NB4 (cell line): ENCODE data around the gene STX16.
A peak's percentile ranks its signal among the peaks of the same experiment; 100 is the strongest.

Source experiments
- DNase-seq: peaks from one replicate; pipeline ENCODE4 v3.0.0; 2010; ENCODE audit warnings: low read depth
- H3K4me3 ChIP-seq: one replicate; pipeline ENCODE4 v1.5.1; 2011; ENCODE audit warnings: mild to moderate bottlenecking, low read depth, low read length, moderate library complexity
- MYC ChIP-seq: IDR thresholded peaks from 2 replicates; pipeline ENCODE4 v1.6.1; 2011; ENCODE audit warnings: low read depth, low read length
- POLR2A ChIP-seq: IDR thresholded peaks from 2 replicates; pipeline ENCODE4 v1.6.1; 2011; ENCODE audit warnings: mild to moderate bottlenecking; ENCODE audit not compliant: insufficient read length; ENCODE audit errors: extremely low read depth
- TF ChIP-seq, protein P1 (sequence below): IDR thresholded peaks from 2 replicates; pipeline ENCODE4 v1.6.1; 2011; ENCODE audit warnings: low read depth, low read length
- TF ChIP-seq, protein P2 (sequence below): IDR thresholded peaks from one replicate; pipeline ENCODE4 v1.5.1; 2012; ENCODE audit warnings: low read depth, low read length

Gene STX16

DNA sequence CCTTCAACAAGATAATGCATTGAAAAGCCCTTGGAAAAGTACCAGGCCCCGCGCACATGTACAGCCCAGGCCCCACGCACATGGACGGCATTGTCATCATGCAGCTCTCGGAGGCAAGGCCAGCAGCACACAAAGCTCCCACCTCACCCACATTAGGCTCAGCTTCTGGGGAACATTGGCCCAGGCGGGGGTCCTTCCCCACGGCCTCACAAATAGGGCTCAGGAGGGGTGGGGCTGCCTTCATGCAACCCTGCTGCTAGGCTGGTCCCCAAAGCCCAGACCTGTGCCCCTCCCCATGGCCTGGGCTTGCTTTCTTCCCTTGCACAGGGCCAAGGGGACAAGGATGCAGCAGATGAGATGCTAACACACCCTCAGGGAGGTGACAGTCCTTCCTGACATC, 68.2 kb downstream of the STX16 start:
- no peak overlapping the region for H3K4me3 ChIP-seq
- peak; percentile 0 for DNase-seq
- TF ChIP-seq POLR2A (no peak), MYC (no peak)
- TF ChIP-seq, protein P1, sequence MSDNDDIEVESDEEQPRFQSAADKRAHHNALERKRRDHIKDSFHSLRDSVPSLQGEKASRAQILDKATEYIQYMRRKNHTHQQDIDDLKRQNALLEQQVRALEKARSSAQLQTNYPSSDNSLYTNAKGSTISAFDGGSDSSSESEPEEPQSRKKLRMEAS = no peak
- TF ChIP-seq, protein P2, sequence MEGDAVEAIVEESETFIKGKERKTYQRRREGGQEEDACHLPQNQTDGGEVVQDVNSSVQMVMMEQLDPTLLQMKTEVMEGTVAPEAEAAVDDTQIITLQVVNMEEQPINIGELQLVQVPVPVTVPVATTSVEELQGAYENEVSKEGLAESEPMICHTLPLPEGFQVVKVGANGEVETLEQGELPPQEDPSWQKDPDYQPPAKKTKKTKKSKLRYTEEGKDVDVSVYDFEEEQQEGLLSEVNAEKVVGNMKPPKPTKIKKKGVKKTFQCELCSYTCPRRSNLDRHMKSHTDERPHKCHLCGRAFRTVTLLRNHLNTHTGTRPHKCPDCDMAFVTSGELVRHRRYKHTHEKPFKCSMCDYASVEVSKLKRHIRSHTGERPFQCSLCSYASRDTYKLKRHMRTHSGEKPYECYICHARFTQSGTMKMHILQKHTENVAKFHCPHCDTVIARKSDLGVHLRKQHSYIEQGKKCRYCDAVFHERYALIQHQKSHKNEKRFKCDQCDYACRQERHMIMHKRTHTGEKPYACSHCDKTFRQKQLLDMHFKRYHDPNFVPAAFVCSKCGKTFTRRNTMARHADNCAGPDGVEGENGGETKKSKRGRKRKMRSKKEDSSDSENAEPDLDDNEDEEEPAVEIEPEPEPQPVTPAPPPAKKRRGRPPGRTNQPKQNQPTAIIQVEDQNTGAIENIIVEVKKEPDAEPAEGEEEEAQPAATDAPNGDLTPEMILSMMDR = no peak

DNA sequence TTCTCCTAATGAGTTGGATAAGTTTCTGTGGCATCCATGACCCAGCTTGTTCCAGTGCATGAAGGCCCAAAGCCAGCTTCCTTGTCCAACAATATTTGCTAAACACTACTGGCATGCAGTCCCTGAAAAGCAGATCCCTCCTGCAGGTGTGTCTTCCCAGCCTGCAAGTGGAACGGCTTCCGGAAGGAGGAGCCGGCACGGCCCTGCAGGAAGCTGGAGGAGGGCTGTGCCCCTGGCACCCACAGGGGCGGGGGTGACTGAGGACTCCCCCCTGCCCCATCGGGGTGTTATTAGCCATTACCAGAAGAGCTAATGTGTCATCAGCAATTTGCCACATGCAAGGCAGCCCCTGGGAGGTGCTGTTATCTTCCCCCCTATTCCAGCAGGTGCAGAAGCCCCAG, 68.9 kb downstream of the STX16 start:
- no peak overlapping the region for H3K4me3 ChIP-seq
- peak; percentile 1 for DNase-seq
- TF ChIP-seq MYC = no peak
- TF ChIP-seq POLR2A = no peak
- TF ChIP-seq, protein P1 = no peak
- TF ChIP-seq, protein P2 = no peak

DNA sequence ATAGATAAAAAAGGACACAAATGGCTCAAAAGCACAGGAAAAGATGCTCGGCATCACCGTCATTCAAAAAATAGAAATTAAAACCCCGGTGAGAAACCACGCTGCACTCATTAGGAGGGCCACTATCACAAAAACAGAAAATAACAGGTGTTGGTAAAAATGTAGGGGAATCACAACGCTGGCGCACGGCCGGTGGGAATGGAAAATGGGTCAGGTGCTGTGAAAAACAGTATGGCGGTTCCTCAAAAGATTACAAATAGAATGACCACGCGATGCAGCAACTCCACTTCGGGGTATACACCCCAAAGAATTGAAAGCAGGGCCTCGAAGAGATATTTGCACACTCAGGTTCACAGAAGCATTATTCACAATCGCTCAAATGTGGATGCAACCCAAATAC, 69.8 kb downstream of the STX16 start:
- TF ChIP-seq, protein P1 = no peak
- TF ChIP-seq POLR2A (no peak), MYC (no peak)
- TF ChIP-seq, protein P2 = no peak
- no peak overlapping the region for H3K4me3 ChIP-seq
- DNase-seq = no peak

DNA sequence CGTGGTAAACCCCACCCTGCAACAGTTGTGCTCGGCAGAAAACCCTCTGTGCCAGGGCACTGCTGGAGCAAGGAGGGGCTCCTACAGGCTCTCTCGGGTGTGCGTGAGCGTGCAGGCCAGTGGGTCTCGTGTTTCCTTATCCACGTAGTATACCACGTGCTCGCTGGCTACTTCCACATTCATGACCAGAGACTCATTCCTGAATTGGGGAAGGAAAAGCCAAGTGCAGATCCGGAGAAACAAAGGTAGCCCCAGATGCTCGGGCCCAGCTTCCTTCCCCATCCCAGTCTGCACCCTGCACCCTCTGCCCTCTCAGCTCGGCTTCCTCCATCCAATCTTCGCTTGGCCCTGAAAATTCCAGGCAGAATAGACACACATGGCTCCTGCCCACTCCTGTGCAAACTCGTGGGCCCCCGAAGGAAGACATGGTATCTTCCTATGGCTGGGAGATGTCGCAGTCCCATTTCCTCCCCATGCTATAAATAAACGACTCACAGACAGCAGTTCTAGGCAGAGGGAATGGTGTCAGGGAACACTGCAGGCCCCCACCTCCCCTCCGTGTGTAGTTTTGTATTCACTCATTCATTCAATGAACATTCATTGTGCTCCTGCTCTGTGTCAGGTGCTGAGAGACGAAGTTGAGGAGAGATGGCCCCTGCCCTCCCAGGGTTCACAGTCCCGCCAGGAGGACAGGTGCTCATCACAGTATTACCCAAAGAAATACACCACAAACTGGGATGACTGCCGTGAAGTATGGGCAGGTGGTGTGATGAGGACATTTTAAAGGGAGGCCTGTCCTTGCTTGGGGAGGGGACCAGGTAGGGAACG, 71.1 kb downstream of the STX16 start:
- TF ChIP-seq POLR2A (no peak), MYC (no peak)
- TF ChIP-seq, protein P2 = no peak
- TF ChIP-seq, protein P1 = no peak
- H3K4me3 ChIP-seq = no peak overlapping the region
- peak; percentile 0 for DNase-seq

DNA sequence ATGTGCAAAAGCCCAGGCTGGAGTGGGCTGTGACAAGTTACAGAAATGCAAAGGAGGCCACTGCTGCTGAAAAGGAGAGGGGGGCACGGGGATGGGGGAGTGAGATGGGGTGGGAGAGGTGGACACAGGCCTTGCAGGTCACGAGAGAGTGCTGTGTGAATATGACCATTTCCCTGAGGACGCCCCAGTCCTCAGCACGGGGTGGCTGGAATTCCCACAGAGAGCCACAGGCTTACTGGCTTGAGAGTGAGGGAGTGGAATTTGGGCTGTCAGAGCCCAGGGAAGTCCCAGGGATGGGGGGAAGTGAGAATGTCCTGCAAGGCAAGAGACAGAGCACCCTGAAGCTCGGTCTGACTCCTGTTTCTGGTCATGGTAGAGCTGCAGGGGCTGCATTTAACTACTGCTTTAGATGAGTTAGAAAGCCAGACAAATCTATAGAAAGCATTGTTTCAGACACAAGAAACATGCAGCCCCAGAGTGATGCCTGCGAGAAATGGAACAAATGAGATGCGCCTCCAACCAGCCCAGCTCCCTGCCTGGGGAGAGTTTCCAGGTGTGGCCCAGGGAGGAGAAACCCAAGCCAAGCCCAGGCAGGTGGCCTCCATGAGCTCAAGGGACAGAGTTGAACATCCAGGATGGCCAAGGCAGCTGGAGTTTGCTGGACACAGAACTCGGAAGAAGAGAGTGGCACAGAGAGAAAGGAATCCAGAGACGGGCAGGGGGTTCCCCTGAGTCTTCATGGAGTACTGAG, 72.0 kb downstream of the STX16 start:
- TF ChIP-seq, protein P1 = no peak
- TF ChIP-seq, protein P2 = no peak
- TF ChIP-seq POLR2A (no peak), MYC (no peak)
- H3K4me3 ChIP-seq = no peak overlapping the region
- DNase-seq = no peak
